DND-41 (cell line): ENCODE results near the gene CYB5A.

ENCODE experiments used
- ATAC-seq: fragments of 200-7000 bp; cut with Tn5 transposase; 3 replicates; pipeline ENCODE4 v1.9.1; 2021; ENCODE audit warnings: low read depth; ENCODE audit not compliant: insufficient read depth
- DNase-seq: peaks from one replicate; pipeline ENCODE4 v3.0.0-alpha.2; 2020
- H2AFZ ChIP-seq: 2 replicates; pipeline ENCODE4 v1.6.0; 2012; ENCODE audit warnings: low read depth, low read length
- H3K27ac ChIP-seq: 2 replicates; pipeline ENCODE4 v1.5.1; 2012; ENCODE audit warnings: low read length, inconsistent platforms
- H3K27me3 ChIP-seq: fragments of 200-600 bp; sonication (generic); 2 replicates; pipeline ENCODE4 v1.6.0; 2012; ENCODE audit warnings: low read length, mild to moderate bottlenecking, inconsistent platforms; ENCODE audit not compliant: insufficient read depth, poor library complexity
- H3K36me3 ChIP-seq: 2 replicates; pipeline ENCODE4 v1.5.1; 2012; ENCODE audit warnings: low read length, inconsistent platforms; ENCODE audit not compliant: insufficient read depth
- H3K4me1 ChIP-seq: 2 replicates; pipeline ENCODE4 v1.5.1; 2012; ENCODE audit warnings: mild to moderate bottlenecking, low read length; ENCODE audit not compliant: insufficient read depth
- H3K4me2 ChIP-seq: 2 replicates; pipeline ENCODE4 v1.6.0; 2012; ENCODE audit warnings: mild to moderate bottlenecking, moderate library complexity, low read length, inconsistent platforms; ENCODE audit not compliant: insufficient read depth
- H3K4me3 ChIP-seq, 2 experiments: fragments of 200-600 bp in 1 of 2; shearing (Covaris generic) in 1 of 2; 2 replicates each; pipeline ENCODE4 v1.5.1; 2012 to 2016; ENCODE audit warnings: inconsistent platforms in 2 of 2, low read length in 2 of 2, mild to moderate bottlenecking in 2 of 2, low read depth in 1 of 2, moderate library complexity in 1 of 2
- H3K79me2 ChIP-seq: 2 replicates; pipeline ENCODE4 v1.6.0; 2012; ENCODE audit warnings: low read length, inconsistent platforms; ENCODE audit not compliant: insufficient read depth
- H3K9ac ChIP-seq: 2 replicates; pipeline ENCODE4 v1.6.0; 2012; ENCODE audit warnings: low read depth, mild to moderate bottlenecking, inconsistent platforms, low read length, moderate library complexity
- H3K9me3 ChIP-seq: 2 replicates; pipeline ENCODE4 v1.5.1; 2012; ENCODE audit warnings: low read length, moderate library complexity, mild to moderate bottlenecking, inconsistent platforms; ENCODE audit not compliant: insufficient read depth, severe bottlenecking
- H4K20me1 ChIP-seq: 2 replicates; pipeline ENCODE4 v1.6.0; 2012; ENCODE audit warnings: low read length; ENCODE audit not compliant: insufficient read depth
- EZH2 ChIP-seq: IDR thresholded peaks from 3 replicates; pipeline ENCODE4 v1.6.1; 2012; ENCODE audit warnings: borderline replicate concordance, low read depth, mild to moderate bottlenecking, moderate library complexity, low read length, inconsistent platforms; ENCODE audit not compliant: severe bottlenecking
- TF ChIP-seq, protein P1 (sequence below): IDR thresholded peaks from 2 replicates; pipeline ENCODE4 v1.5.1; 2012; ENCODE audit warnings: borderline replicate concordance, low read length, moderate library complexity, mild to moderate bottlenecking; ENCODE audit not compliant: poor library complexity, severe bottlenecking; ENCODE audit errors: extremely low read depth

The CYB5A gene

DNA sequence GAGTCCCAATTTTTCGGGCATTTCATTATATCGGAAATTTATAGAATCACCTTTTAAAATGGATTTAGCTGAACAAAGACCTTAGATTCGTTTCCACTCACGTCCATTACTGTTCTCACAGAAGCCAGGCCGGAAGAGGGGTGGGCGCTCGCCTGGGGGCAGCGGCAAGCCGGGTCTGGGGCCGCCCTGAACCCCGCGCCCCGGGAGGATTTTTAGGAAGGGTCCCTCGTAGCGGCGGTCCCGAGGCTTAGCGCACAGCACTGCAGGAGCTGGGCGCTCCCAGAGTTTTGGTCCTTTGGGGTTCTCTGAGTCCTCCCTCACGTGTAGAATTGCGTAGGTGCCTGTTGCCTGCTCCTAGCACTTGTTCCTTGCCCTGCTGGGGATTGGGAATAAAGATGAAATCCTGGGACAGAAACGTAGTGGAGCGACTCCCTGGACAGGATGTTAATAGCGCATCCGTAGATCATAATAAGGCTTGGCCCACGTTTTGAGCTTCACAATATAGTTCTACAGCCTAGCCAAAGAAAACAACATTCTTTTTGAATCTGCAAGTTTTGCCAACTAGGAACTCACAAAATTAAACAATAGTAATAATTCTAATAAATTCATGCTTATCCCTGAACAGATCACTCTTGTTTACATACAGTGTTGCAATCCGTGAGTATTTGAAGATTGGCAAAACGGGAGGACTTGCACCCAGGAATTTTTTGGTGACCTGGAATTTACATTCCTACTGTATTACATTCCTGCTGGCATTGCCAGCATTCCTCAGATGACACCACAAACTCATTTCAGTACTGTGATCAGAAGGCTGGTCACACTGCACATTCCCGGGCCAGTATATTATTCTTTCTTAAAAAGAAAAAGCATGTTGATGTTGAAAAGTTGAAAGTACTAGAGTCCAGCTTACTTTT lies 24.8 kb upstream of the CYB5A start:
- ATAC-seq, result no peak
- H3K9me3 ChIP-seq, result peaks cover 4% of the 10 kb centered on the region
- no peak overlapping the region for H3K9ac ChIP-seq
- no peak overlapping the region for H3K4me2 ChIP-seq
- TF ChIP-seq, protein P1, sequence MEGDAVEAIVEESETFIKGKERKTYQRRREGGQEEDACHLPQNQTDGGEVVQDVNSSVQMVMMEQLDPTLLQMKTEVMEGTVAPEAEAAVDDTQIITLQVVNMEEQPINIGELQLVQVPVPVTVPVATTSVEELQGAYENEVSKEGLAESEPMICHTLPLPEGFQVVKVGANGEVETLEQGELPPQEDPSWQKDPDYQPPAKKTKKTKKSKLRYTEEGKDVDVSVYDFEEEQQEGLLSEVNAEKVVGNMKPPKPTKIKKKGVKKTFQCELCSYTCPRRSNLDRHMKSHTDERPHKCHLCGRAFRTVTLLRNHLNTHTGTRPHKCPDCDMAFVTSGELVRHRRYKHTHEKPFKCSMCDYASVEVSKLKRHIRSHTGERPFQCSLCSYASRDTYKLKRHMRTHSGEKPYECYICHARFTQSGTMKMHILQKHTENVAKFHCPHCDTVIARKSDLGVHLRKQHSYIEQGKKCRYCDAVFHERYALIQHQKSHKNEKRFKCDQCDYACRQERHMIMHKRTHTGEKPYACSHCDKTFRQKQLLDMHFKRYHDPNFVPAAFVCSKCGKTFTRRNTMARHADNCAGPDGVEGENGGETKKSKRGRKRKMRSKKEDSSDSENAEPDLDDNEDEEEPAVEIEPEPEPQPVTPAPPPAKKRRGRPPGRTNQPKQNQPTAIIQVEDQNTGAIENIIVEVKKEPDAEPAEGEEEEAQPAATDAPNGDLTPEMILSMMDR, result no peak
- no peak for TF ChIP-seq EZH2
- H3K27ac ChIP-seq, result no peak overlapping the region
- H4K20me1 ChIP-seq, result no peaks in the 10 kb centered on the region
- no peaks in the 10 kb centered on the region for H3K79me2 ChIP-seq
- no peaks in the 10 kb centered on the region for H3K36me3 ChIP-seq
- peaks cover 10% of the 10 kb centered on the region for H3K27me3 ChIP-seq
- no peak overlapping the region for H3K4me3 ChIP-seq
- H3K4me1 ChIP-seq, result no peaks in the 10 kb centered on the region
- no peak for DNase-seq
- no peak overlapping the region for H2AFZ ChIP-seq

DNA sequence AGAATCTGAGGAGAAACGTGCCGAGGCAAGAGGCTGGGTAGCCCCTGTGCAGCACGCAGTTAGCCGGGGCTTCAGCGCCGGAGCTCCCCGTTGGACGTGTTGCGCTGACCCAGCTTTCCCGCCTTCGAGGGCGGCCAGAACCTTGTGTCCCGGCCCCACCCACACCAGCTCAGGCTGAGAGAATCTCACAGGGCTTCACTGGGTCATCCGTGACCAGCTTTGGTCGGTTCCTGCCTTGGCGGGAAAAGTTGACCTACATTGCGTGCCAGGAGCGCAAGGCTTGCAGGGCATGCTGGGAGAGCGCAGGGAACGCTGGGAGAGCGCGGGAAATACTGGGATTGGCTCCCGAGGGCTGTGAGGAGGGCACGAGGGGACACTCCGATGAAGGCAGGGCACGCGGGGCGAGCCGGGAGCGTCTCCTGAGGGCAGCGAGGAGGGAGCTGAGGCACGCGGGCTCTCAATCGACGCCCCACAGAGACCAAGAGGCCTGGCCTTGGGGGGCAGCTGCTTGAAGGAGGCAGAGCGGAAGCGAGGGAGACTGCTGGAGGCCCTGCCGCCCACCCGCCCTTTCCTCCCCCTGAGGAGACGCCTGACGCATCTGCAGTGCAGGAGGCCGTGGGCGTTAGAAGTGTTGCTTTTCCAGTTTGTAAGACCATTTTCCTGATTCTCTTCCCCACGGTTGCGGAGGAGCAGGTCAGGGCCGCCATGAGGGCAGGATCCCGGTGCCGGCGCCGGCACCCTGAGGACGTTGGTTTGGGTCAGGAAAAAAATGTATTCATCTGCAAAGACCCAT lies 23.9 kb upstream of the CYB5A start, which contains the start of gene C18orf63:
Gene C18orf63 (plus strand): TSS at position 376 of the 793 bp plus-strand sequence. CDS start 2,027 bp downstream, outside the sequence.
- no peak for TF ChIP-seq EZH2
- TF ChIP-seq, protein P1, result no peak
- Histone ChIP-seq H3K27me3 (peaks cover 10% of the 10 kb centered on the region), H3K4me2 (no peak within 1 kb of the TSS), H3K36me3 (no peaks in the 10 kb centered on the region), H3K9ac (no peak within 1 kb of the TSS), H3K4me1 (no peaks in the 10 kb centered on the region), H3K79me2 (no peaks in the 10 kb centered on the region), H2AFZ (no peak within 1 kb of the TSS), H3K9me3 (peaks cover 4% of the 10 kb centered on the region), H3K4me3 (no peak within 1 kb of the TSS), H3K27ac (no peak within 1 kb of the TSS), H4K20me1 (no peaks in the 10 kb centered on the region)
- DNase-seq, result no peak
- no peak for ATAC-seq

DNA sequence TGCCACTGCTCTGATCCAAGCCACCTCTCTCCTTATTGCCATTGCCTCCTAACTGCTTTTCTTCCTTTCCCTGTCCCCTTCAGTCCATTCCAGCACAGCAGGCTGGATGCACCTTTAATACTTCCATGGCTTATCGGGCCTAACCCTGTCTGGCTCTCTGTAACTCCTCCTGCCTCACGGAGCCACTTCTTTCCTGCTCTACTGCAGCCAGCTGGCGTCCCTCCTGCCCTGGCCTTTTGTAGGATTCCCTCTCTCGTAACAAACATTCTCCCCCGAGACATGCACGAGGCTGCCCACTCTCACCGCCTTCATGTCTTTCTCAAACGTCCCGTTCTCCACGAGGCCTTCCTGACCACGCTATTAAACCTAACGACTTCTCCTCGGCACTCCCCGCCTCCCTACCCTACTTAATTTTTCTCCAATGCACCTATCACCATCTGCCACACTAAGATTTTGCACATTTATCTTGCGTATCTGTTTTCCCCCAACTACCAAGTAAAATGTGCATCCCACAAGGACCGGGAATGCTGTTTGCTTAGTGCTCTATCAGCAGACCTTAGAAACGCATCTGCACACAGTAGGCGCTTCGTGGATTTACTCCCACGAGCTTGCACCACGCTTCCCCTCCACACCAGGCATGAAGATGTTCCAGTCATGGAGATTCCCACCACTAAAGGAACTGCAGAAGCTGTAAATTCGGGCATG lies 23.1 kb upstream of the CYB5A start:
- H3K9me3 ChIP-seq, result peaks cover 4% of the 10 kb centered on the region

More for the DNA sequence above, 23.1 kb upstream of the CYB5A start:
- TF ChIP-seq, protein P1, result no peak
- TF ChIP-seq EZH2, result no peak
- Histone ChIP-seq H3K4me3 (no peak overlapping the region), H3K36me3 (no peaks in the 10 kb centered on the region), H3K79me2 (no peaks in the 10 kb centered on the region), H3K27ac (no peak overlapping the region), H3K9ac (no peak overlapping the region), H4K20me1 (no peaks in the 10 kb centered on the region), H3K27me3 (peaks cover 10% of the 10 kb centered on the region), H2AFZ (no peak overlapping the region), H3K4me1 (no peaks in the 10 kb centered on the region), H3K4me2 (no peak overlapping the region)
- no peak for ATAC-seq
- DNase-seq, result no peak
